H7 (cell line): Measurements from ENCODE around the gene KDM3B. TPM values are rescaled to one million over a fixed set of nuclear protein-coding genes. Genes with fewer than 3 reads are reported as not detected.
A peak's percentile ranks its signal among the peaks of the same experiment; 100 is the strongest.
"Not testable (repeated sequence)": the region's sequence is repeated elsewhere in the genome, so short reads cannot be mapped to it uniquely, and the experiment has no call there.

ENCODE experiments used
- DNase-seq: peaks from one replicate; pipeline ENCODE4 v3.0.0; 2012
- H3K27me3 ChIP-seq: 2 replicates; pipeline ENCODE4 v1.6.0; 2011; ENCODE audit warnings: mild to moderate bottlenecking, low read length; ENCODE audit not compliant: control insufficient read depth, insufficient read depth
- H3K36me3 ChIP-seq: replicated peaks from 2 replicates; pipeline ENCODE4 v1.5.1; 2011; ENCODE audit warnings: low read length; ENCODE audit not compliant: control insufficient read depth, insufficient read depth
- H3K4me3 ChIP-seq: 2 replicates; pipeline ENCODE4 v1.5.1; 2011; ENCODE audit warnings: low read depth, mild to moderate bottlenecking, control low read depth, low read length, moderate library complexity; ENCODE audit not compliant: insufficient read depth
- total RNA-seq: library from RNA; depleted of rRNA; stranded (reverse); fragments of >200 nt; shearing (Covaris generic); gene quantifications from 2 replicates; pipeline ENCODE4 v1.2.3, GENCODE V29; 2014

KDM3B gene
- total RNA-seq, 1 experiment from 2014 or later, result 55.6 TPM

- Histone ChIP-seq H3K27me3 (no peaks in the 10 kb centered on the region), H3K4me3 (no peak overlapping the region), H3K36me3 (peaks cover 37% of the 10 kb centered on the region)
- DNase-seq, result no peak
Observed at GRCh38 chr5:138391859-138392386, 39.4 kb downstream of the KDM3B start.

- no peak for DNase-seq
- H3K27me3 ChIP-seq, result no peaks in the 10 kb centered on the region
- no peak overlapping the region for H3K4me3 ChIP-seq
- H3K36me3 ChIP-seq, result peaks cover 17% of the 10 kb centered on the region
Observed at GRCh38 chr5:138402640-138403039, 50.2 kb downstream of the KDM3B start.

- peaks cover 7% of the 10 kb centered on the region for H3K36me3 ChIP-seq
- H3K27me3 ChIP-seq, result no peaks in the 10 kb centered on the region
- no peak overlapping the region for H3K4me3 ChIP-seq
- no peak for DNase-seq
Observed at GRCh38 chr5:138408023-138408422, 55.5 kb downstream of the KDM3B start.

- H3K27me3 ChIP-seq, H3K36me3 ChIP-seq, H3K4me3 ChIP-seq, DNase-seq: not testable (repeated sequence)
Observed at GRCh38 chr5:138410996-138411640, 58.6 kb downstream of the KDM3B start.

- DNase-seq, result no peak
- no peak overlapping the region for H3K4me3 ChIP-seq
- H3K36me3 ChIP-seq, result peaks cover 32% of the 10 kb centered on the region
- no peaks in the 10 kb centered on the region for H3K27me3 ChIP-seq
Observed at GRCh38 chr5:138418444-138418843, 66.0 kb downstream of the KDM3B start.

DNA sequence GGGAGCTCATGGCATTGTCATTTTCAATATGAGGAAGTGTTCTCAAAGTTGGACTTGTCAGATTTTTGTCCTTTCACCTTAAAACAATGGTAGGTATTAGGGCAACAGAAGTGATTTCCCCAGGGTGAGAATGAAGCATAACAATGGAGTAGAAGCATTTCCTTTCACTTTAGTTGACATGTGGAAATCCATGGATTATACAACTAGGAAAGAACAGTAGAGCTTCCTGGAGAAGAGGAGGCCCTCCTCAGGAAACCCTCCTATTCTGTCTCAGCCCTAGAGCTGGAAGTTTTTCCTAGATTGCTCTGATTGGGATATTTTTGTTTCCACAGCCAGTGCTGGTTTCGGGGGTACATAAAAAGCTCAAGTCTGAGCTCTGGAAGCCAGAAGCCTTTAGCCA, 72.6 kb downstream of the KDM3B start:
- peaks cover 40% of the 10 kb centered on the region for H3K36me3 ChIP-seq
- no peak overlapping the region for H3K4me3 ChIP-seq
- DNase-seq, result no peak
- H3K27me3 ChIP-seq, result no peaks in the 10 kb centered on the region

- no peak overlapping the region for H3K4me3 ChIP-seq
- peaks cover 23% of the 10 kb centered on the region for H3K36me3 ChIP-seq
- H3K27me3 ChIP-seq, result no peaks in the 10 kb centered on the region; the same call in 1 of the 2 replicates
- DNase-seq, result no peak
Observed at GRCh38 chr5:138435943-138436342, 83.5 kb downstream of the KDM3B start.

GRCh38 chr5:138438003-138438723, 85.7 kb downstream of the KDM3B start:
- DNase-seq, result peak; percentile 61
- peaks cover 13% of the 10 kb centered on the region for H3K36me3 ChIP-seq
- H3K4me3 ChIP-seq, result peak overlapping the region; percentile 68; the same call in 1 of the 2 replicates
- no peaks in the 10 kb centered on the region; the same call in 1 of the 2 replicates for H3K27me3 ChIP-seq

GRCh38 chr5:138438724-138439476, 86.4 kb downstream of the KDM3B start, which contains the start of gene REEP2:
Gene REEP2, plus strand, starts transcription at chr5:138439057. Its CDS starts 152 bp downstream, at chr5:138439209.
- Histone ChIP-seq H3K36me3 (peaks cover 11% of the 10 kb centered on the region), H3K4me3 (peak within 1 kb of the TSS; percentile 68), H3K27me3 (no peaks in the 10 kb centered on the region; the same call in 1 of the 2 replicates)
- DNase-seq, result peak; percentile 97

GRCh38 chr5:138439477-138440158, 87.1 kb downstream of the KDM3B start:
- DNase-seq, result peak; percentile 85
- peak overlapping the region; percentile 68 for H3K4me3 ChIP-seq
- peaks cover 10% of the 10 kb centered on the region for H3K36me3 ChIP-seq
- H3K27me3 ChIP-seq, result no peaks in the 10 kb centered on the region; the same call in 1 of the 2 replicates

DNA sequence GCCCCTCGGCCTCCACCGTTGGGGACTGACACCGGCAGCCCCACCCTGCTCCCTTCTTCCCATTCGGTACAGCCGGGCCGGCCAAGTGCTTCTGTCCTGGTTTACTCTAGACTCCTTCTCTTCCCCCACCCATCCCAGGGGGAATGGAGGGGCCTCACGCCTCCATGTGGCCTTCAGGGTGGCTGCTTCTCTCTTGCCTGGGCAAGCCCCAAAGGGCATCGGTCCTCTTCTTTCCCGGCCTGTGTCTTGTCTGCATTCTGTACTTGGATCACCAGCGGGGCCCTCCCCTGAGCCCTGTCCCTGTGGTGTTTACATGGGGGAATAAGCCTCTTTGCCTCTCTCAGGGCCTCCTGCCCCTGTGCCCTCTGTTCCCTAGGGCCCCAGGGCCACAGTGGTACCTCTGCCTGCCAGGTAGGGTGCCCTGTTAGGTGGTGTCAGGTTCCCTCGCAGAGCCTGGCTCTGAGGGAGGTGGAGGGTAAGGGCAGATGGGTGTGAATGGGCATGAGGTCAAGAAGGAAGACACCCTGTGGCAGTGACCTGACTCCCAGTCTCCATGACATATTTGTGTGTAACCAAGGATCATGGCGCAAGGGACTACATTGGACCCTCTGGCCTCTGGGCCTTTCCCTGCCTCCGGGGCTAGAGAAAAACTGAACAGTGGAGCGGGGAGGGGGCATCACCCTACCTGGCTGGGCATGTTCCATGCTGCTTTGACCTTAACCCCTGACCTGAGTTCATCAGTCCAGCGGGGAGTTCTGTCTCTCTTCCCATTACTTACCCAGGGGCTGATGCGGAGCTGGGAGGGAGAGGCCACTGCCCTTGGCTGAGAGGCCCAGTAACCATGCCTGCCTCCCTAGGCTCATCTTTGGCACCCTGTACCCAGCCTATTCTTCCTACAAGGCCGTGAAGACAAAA, 87.9 kb downstream of the KDM3B start:
- no peak overlapping the region; the same call in 1 of the 2 replicates for H3K4me3 ChIP-seq
- DNase-seq, result peak; percentile 71
- H3K27me3 ChIP-seq, result no peaks in the 10 kb centered on the region; the same call in 1 of the 2 replicates
- H3K36me3 ChIP-seq, result peaks cover 6% of the 10 kb centered on the region

GRCh38 chr5:138441221-138441620, 88.7 kb downstream of the KDM3B start:
- no peak for DNase-seq
- Histone ChIP-seq H3K36me3 (no peaks in the 10 kb centered on the region; the same call in 1 of the 2 replicates), H3K27me3 (no peaks in the 10 kb centered on the region; the same call in 1 of the 2 replicates), H3K4me3 (no peak overlapping the region)

DNA sequence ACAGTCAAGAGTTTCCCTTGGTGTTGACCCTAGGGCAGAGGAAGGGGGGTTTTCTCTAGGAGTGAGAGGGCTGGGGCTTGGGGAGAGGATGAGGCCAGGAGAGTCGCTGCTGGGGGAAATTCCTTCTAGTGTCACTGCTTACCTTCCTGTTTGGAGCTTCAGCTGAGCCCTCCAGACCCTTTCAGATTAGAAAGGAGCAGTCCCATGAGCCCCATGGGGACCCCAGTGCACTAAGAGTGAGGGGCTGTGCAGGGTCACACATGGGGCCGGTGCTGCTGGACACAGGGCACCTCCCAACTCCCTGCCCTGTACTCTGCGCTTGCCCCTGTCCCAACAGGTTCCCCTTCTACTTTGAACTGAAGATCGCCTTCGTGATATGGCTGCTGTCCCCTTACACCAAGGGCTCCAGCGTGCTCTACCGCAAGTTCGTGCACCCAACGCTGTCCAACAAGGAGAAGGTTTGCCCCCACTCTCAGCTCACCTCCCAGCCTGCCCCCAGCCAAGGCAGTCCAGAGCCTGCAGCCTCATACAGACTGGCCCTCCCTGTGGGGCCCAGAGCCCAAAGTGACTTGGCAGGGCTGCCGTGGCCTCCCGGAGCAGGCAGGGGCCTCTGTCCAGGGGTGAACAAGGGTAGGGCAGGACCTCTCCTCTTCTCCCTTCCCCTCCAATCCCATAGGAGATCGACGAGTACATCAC, 91.7 kb downstream of the KDM3B start:
- Histone ChIP-seq H3K27me3 (peaks cover 3% of the 10 kb centered on the region; the same call in 1 of the 2 replicates), H3K4me3 (no peak overlapping the region), H3K36me3 (no peaks in the 10 kb centered on the region)
- peak; percentile 42 for DNase-seq
